Measurements from ENCODE around the gene TCERG1L.

DNA sequence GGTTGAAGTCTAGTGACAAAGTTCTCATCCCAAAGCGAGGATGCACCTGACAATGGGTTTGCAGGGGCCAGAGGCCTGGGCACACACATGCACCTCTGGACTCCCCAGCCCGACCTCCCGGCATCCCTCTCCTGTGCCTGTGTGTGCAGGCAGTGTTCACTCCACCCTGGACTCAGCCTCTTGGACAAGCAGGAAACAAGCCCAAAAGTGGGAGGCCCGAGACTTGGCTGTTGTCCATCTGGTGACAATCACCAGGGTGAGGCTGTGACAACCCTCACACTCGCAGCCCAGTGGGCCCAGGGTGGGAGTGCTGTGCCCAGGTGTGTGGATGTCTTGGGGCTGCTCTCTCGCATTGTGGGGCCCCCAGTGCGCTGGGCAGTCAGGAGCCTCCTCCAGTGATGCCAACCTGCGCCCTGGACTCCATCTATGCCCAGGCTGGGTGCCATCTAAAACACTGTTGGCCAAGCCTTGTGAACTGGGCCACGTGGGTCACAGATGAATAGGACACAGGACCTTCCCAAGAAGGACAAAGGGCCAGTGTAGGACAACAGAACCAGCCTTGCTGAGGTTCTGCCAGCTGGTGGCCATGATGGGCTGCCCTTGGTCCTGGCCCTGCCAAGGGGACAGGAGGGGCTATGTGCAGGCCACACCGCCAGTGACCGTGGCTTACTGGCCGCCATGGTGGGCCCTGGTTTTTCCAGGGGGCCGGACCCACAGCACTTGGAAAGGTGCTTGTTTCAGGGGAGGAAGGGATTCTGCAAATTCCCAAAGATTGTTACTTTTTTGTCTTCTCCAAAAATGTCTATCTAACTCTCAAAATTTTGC is 144.3 kb downstream of the TCERG1L start:
- no peak for TF ChIP-seq POLR2AphosphoS5 (IDR thresholded peaks at IDR 0.05)
- no peak for TF ChIP-seq RAD21 (conservative IDR thresholded peaks at IDR 0.05)
- TF ChIP-seq, protein P1, sequence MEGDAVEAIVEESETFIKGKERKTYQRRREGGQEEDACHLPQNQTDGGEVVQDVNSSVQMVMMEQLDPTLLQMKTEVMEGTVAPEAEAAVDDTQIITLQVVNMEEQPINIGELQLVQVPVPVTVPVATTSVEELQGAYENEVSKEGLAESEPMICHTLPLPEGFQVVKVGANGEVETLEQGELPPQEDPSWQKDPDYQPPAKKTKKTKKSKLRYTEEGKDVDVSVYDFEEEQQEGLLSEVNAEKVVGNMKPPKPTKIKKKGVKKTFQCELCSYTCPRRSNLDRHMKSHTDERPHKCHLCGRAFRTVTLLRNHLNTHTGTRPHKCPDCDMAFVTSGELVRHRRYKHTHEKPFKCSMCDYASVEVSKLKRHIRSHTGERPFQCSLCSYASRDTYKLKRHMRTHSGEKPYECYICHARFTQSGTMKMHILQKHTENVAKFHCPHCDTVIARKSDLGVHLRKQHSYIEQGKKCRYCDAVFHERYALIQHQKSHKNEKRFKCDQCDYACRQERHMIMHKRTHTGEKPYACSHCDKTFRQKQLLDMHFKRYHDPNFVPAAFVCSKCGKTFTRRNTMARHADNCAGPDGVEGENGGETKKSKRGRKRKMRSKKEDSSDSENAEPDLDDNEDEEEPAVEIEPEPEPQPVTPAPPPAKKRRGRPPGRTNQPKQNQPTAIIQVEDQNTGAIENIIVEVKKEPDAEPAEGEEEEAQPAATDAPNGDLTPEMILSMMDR (IDR thresholded peaks at IDR 0.05; ENCODE audit: poor library complexity, severe bottlenecking) = no peak
- TF ChIP-seq SMC3 (conservative IDR thresholded peaks at IDR 0.05; ENCODE audit: poor library complexity) = no peak
- no peak for TF ChIP-seq MXI1 (conservative IDR thresholded peaks at IDR 0.05; ENCODE audit: poor library complexity, severe bottlenecking)
- TF ChIP-seq EZH2 (IDR thresholded peaks at IDR 0.05; ENCODE audit: borderline replicate concordance, insufficient read depth, low read length, poor library complexity, severe bottlenecking) = no peak
- TF ChIP-seq EP300 (conservative IDR thresholded peaks at IDR 0.05; ENCODE audit: poor library complexity, severe bottlenecking) = no peak
- TF ChIP-seq TAF1 (IDR thresholded peaks at IDR 0.05; ENCODE audit: low read depth) = no peak
